Activated T-helper 1 cell treated with anti-CD3 and anti-CD28 coated beads, Interleukin-12 subunit alpha, Interleukin-12 subunit beta, Interleukin-2, Interleukin-4 antibody, amounts not matched to agents 30 ng/mL and 10 ng/mL and 1 ng/mL, durations not matched to agents 14 hours and 24 hours and 36 hours (primary cell): ENCODE measurements around the gene PXDC1. TPM values are rescaled to one million over a fixed set of nuclear protein-coding genes. Genes with fewer than 3 reads are reported as not detected.
"Not testable (repeated sequence)": the region's sequence is repeated elsewhere in the genome, so short reads cannot be mapped to it uniquely, and the experiment has no call there.

Experiments
- DNase-seq: peaks from one replicate; pipeline ENCODE4 v3.0.0; 2021; ENCODE audit warnings: low spot score
- H3K27ac Mint-ChIP-seq: one replicate; pipeline ENCODE4 v1.8.0; 2021; ENCODE audit warnings: mild to moderate bottlenecking, mixed read lengths
- H3K27me3 Mint-ChIP-seq: one replicate; pipeline ENCODE4 v1.8.0; 2022; ENCODE audit warnings: mild to moderate bottlenecking, moderate library complexity, mixed read lengths; ENCODE audit not compliant: insufficient read depth
- H3K36me3 Mint-ChIP-seq: one replicate; pipeline ENCODE4 v1.8.0; 2021; ENCODE audit warnings: low read depth, mixed read lengths
- H3K4me1 Mint-ChIP-seq: one replicate; pipeline ENCODE4 v1.8.0; 2021; ENCODE audit warnings: low read depth, mixed read lengths
- H3K4me3 Mint-ChIP-seq: one replicate; pipeline ENCODE4 v1.8.0; 2021; ENCODE audit warnings: mild to moderate bottlenecking, moderate library complexity, mixed read lengths
- H3K9me3 Mint-ChIP-seq: one replicate; pipeline ENCODE4 v1.8.0; 2021; ENCODE audit warnings: mixed read lengths
- intact Hi-C: fragments of 100-400 bp; cut with micrococcal nuclease; formaldehyde crosslinking; loops from one replicate; pipeline ENCODE4 v1.15.1; 2024
- total RNA-seq: library from RNA; stranded (reverse); gene quantifications from 2 replicates; pipeline ENCODE4 v1.2.3, GENCODE V29; 2022

Gene PXDC1
- total RNA-seq, 1 donor from 2014 or later, result 0.57 TPM

DNA sequence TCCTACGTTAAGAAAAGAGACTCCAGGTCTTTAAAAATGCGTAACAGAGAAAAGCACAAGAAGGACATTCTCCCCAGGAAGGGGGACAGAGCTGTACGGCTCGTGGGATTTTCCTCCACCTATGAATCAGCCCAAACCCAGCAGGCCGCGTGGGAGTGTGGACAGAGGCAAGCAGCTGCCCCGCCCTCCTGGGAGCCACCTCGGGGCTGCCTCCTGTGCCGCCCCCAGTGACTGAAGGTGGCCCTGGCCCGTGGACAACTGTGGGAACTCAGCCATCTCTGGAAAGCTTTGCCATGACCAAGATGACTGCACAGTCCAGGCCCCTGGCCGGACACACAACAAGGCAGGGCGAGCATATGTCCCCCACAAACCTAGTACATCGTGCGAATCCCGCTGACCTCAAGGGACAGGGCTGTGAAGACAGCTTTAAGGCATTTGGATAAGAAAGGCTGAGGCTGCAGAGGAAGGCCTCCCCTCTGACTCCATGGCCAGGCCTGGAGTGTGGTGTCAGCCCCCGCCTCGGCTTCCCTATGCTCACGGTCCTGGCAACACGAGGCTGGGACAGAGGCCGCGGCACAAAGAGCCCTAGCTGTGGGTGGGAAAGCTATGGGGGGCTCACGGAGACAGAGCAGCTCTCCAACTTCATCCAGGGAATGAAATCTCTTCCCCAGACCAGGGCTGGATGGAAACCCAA, 26.9 kb downstream of the PXDC1 start:
- no peak overlapping the region for H3K4me3 Mint-ChIP-seq
- no peaks in the 10 kb centered on the region for H3K4me1 Mint-ChIP-seq
- DNase-seq, result no peak
- H3K27me3 Mint-ChIP-seq, result no peaks in the 10 kb centered on the region
- H3K36me3 Mint-ChIP-seq, result no peaks in the 10 kb centered on the region
- intact Hi-C loops, result no loop called here
- no peak overlapping the region for H3K27ac Mint-ChIP-seq
- no peaks in the 10 kb centered on the region for H3K9me3 Mint-ChIP-seq

- no peaks in the 10 kb centered on the region for H3K27me3 Mint-ChIP-seq
- H3K36me3 Mint-ChIP-seq, result no peaks in the 10 kb centered on the region
- H3K4me1 Mint-ChIP-seq, result no peaks in the 10 kb centered on the region
- intact Hi-C loops, result no loop called here
- no peak overlapping the region for H3K4me3 Mint-ChIP-seq
- H3K9me3 Mint-ChIP-seq, result no peaks in the 10 kb centered on the region
- DNase-seq, result no peak
- no peak overlapping the region for H3K27ac Mint-ChIP-seq
Measured at GRCh38 chr6:3723966-3724365, 27.5 kb downstream of the PXDC1 start.

- no peaks in the 10 kb centered on the region for H3K9me3 Mint-ChIP-seq
- DNase-seq, result no peak
- H3K4me3 Mint-ChIP-seq, result no peak overlapping the region
- intact Hi-C loops, result no loop called here
- H3K36me3 Mint-ChIP-seq, result no peaks in the 10 kb centered on the region
- no peaks in the 10 kb centered on the region for H3K27me3 Mint-ChIP-seq
- H3K27ac Mint-ChIP-seq, result no peak overlapping the region
- H3K4me1 Mint-ChIP-seq, result no peaks in the 10 kb centered on the region
Measured at GRCh38 chr6:3723251-3723650, 28.3 kb downstream of the PXDC1 start.

GRCh38 chr6:3722785-3723184, 28.7 kb downstream of the PXDC1 start:
- H3K36me3 Mint-ChIP-seq, result no peaks in the 10 kb centered on the region
- no peaks in the 10 kb centered on the region for H3K4me1 Mint-ChIP-seq
- intact Hi-C loops, result no loop called here
- no peaks in the 10 kb centered on the region for H3K9me3 Mint-ChIP-seq
- peaks cover under 1% of the 10 kb centered on the region for H3K27me3 Mint-ChIP-seq
- H3K4me3 Mint-ChIP-seq, result no peak overlapping the region
- no peak for DNase-seq
- H3K27ac Mint-ChIP-seq, result no peak overlapping the region

DNA sequence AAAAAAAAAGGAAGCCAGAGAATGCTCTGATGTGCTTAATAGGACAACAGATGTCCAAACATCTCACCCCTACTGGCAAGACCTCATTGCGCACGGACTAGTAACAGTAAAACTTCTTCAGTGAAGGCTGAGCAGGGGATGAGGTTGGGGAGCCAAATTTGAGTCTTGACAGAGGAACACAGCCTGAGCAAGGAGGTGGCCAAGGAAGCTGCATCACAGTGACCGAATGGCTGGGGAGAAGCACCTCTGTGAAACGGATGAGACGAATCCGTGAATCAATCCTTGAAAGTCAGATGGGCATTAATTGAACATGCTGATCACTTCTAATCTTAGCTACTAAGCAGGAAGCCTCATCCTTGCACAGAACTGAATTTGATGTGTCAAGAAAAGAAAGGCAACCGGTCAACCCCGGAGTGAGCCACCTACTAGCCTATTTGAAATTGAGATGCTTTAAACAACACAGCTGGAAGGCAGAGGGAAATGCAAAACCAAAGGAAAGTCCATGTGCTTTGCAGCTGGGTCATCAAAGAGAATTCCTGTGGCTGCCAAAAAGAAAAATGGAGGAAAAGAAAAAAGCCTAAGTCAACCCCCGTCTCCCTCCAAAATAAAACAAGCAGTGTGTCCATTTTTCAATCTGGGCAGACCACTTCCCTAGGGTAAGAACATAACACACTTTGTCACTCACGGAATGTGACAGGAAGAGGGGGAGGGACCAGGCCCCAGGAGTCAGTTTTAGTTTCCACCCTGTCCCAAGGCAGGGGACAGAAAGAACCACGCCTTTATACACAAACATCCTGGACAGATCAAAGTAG, 29.5 kb downstream of the PXDC1 start:
- H3K27ac Mint-ChIP-seq, result no peak overlapping the region
- intact Hi-C loops, result no loop called here
- H3K36me3 Mint-ChIP-seq, result no peaks in the 10 kb centered on the region
- DNase-seq, result no peak
- H3K9me3 Mint-ChIP-seq, result no peaks in the 10 kb centered on the region
- no peak overlapping the region for H3K4me3 Mint-ChIP-seq
- H3K27me3 Mint-ChIP-seq, result peaks cover 3% of the 10 kb centered on the region
- no peaks in the 10 kb centered on the region for H3K4me1 Mint-ChIP-seq

DNA sequence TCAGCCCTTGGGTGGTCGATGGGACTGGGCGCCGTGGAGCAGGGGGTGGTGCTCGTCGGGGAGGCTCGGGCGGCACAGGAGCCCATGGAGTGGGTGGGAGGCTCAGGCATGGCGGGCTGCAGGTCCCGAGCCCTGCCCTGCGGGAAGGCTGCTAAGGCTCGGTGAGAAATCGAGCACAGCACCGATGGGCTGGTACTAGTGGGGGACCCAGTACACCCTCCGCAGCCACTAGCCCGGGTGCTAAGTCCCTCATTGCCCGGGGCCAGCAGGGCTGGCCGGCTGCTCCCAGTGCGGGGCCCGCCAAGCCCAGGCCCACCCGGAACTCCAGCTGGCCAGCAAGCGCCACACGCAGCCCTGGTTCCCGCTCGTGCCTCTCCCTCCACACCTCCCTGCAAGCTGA, 30.7 kb downstream of the PXDC1 start:
- intact Hi-C loops, H3K9me3 Mint-ChIP-seq, H3K27me3 Mint-ChIP-seq, H3K4me1 Mint-ChIP-seq, H3K27ac Mint-ChIP-seq, H3K36me3 Mint-ChIP-seq, DNase-seq, H3K4me3 Mint-ChIP-seq: not testable (repeated sequence)

DNA sequence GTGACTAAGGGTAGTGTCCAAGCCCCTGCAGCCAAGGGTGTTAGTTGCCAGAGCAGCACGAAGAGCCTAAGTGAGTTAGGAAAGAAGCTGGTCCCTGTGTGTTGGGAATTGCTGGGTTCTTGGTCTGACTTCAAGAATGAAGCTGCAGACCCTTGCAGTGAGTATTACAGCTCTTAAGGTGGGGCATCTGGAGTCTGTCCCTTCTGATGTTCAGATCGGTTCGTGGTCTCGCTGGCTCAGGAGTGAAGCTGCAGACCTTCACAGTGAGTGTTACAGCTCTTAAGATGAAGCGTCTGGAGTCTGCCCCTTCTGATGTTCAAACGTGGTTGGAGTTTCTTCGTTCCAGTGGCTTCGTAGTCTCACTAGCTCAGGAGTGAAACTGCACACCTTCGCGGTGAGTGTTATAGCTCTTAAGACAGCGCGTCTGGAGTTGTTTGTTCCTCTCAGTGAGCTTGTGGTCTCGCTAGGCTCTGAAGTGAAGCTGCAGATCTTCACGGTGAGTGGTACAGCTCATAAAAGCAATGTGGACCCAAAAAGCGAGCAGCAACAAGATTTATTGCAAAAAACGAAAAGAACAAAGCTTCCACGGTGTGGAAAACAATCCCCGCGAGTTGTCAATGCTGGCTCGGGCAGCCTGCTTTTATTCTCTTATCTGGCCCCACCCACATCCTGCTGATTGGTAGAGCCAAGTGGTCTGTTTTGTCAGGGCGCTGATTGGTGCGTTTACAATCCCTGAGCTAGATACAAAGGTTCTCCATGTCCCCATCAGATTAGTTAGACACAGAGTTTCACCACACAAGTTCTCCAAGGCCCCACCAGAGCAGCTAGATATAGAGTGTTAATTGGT, 31.8 kb downstream of the PXDC1 start:
- no peaks in the 10 kb centered on the region for H3K4me1 Mint-ChIP-seq
- no peak overlapping the region for H3K4me3 Mint-ChIP-seq
- intact Hi-C loops, result no loop called here

GRCh38 chr6:3718407-3718806, 33.1 kb downstream of the PXDC1 start:
- peaks cover 5% of the 10 kb centered on the region for H3K27me3 Mint-ChIP-seq
- intact Hi-C loops, result no loop called here
- H3K27ac Mint-ChIP-seq, result no peak overlapping the region
- H3K9me3 Mint-ChIP-seq, result no peaks in the 10 kb centered on the region
- no peak overlapping the region for H3K4me3 Mint-ChIP-seq
- no peak for DNase-seq
- H3K4me1 Mint-ChIP-seq, result no peaks in the 10 kb centered on the region
- no peaks in the 10 kb centered on the region for H3K36me3 Mint-ChIP-seq

More for the DNA sequence above, 31.8 kb downstream of the PXDC1 start:
- no peak for DNase-seq
- peaks cover 5% of the 10 kb centered on the region for H3K27me3 Mint-ChIP-seq
- no peaks in the 10 kb centered on the region for H3K36me3 Mint-ChIP-seq
- H3K9me3 Mint-ChIP-seq, result no peaks in the 10 kb centered on the region
- no peak overlapping the region for H3K27ac Mint-ChIP-seq

DNA sequence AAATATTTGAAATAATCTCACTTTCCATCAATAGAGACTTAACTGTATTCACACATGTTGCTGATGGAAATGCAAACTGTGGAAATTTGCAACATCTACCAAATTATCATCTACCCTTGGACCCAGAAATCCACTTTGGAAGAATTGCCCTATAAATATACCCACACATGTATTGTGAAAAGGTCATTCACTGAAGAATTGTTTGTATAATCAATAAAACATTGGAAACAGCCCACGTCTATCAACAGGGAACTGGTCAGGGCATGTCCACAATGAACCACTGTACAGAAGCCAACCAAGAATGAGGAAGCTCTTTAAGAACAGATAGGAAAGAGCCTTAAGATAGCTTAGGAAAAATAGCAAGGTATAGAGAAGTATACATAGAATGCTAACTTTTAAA, 36.2 kb downstream of the PXDC1 start:
- Mint-ChIP-seq H3K4me1 (no peaks in the 10 kb centered on the region), H3K9me3 (no peaks in the 10 kb centered on the region), H3K4me3 (no peak overlapping the region), H3K36me3 (no peaks in the 10 kb centered on the region), H3K27me3 (peaks cover 5% of the 10 kb centered on the region), H3K27ac (no peak overlapping the region)
- intact Hi-C loops, result no loop called here
- DNase-seq, result no peak

- intact Hi-C loops, result no loop called here
Measured at GRCh38 chr6:3714768-3715167, 36.7 kb downstream of the PXDC1 start.

GRCh38 chr6:3714111-3714510, 37.4 kb downstream of the PXDC1 start:
- Mint-ChIP-seq H3K36me3 (no peaks in the 10 kb centered on the region), H3K9me3 (no peaks in the 10 kb centered on the region), H3K27me3 (peaks cover 5% of the 10 kb centered on the region), H3K27ac (no peak overlapping the region), H3K4me3 (no peak overlapping the region), H3K4me1 (no peaks in the 10 kb centered on the region)
- intact Hi-C loops, result no loop called here
- no peak for DNase-seq

More at GRCh38 chr6:3714768-3715167, 36.7 kb downstream of the PXDC1 start:
- no peaks in the 10 kb centered on the region for H3K36me3 Mint-ChIP-seq
- no peak for DNase-seq
- no peaks in the 10 kb centered on the region for H3K4me1 Mint-ChIP-seq
- H3K9me3 Mint-ChIP-seq, result no peaks in the 10 kb centered on the region
- peaks cover 5% of the 10 kb centered on the region for H3K27me3 Mint-ChIP-seq
- H3K27ac Mint-ChIP-seq, result no peak overlapping the region
- H3K4me3 Mint-ChIP-seq, result no peak overlapping the region

DNA sequence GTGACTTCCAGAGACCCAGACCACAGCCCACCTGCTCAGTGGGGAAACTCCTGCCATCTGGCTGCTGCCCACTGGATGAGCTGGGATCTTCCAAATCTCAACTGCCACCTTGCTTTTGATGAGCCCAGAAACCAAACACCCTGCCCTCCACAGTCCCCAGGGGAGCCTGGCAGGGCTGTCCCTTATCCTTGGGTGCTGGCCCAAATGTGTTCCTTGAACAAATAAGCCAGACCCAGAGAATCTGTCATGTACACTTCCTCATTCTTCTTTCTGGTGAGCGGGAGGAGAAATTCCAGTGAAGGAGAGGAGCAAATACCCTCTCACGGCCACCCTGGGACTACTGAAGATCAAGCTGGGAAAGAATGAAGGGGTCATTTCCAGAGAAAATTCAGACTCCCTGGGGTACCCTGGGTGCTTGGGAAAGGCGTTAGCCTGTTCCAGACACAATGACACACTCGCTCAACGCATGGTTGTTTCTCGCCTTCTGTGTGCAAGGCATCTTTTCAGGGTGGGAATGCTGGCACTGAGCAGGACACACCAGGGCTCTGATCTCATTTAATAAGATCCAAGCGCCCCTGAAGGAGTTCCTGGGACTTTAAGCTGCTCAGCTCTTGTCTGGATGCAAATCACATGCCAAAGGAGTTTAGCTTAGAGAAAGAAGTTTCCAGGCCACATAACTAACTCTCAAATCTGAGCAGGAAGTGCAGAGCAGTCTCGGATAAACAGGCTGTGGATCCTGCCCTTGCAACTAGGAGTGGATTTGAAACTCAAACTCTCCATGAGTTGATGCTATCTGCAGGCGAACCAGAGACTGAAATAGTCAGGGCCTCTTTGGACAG, 38.5 kb downstream of the PXDC1 start:
- Mint-ChIP-seq H3K27me3 (peaks cover 5% of the 10 kb centered on the region), H3K27ac (no peak overlapping the region), H3K9me3 (no peaks in the 10 kb centered on the region), H3K36me3 (no peaks in the 10 kb centered on the region), H3K4me1 (no peaks in the 10 kb centered on the region), H3K4me3 (no peak overlapping the region)
- intact Hi-C loops, result no loop called here
- DNase-seq, result no peak
